ENCODE measurements around the gene SLFN12. TPM values are rescaled to one million over a fixed set of nuclear protein-coding genes. Genes with fewer than 3 reads are reported as not detected.

Gene SLFN12
- total RNA-seq, 1 experiment from 2014 or later = not detected

DNA sequence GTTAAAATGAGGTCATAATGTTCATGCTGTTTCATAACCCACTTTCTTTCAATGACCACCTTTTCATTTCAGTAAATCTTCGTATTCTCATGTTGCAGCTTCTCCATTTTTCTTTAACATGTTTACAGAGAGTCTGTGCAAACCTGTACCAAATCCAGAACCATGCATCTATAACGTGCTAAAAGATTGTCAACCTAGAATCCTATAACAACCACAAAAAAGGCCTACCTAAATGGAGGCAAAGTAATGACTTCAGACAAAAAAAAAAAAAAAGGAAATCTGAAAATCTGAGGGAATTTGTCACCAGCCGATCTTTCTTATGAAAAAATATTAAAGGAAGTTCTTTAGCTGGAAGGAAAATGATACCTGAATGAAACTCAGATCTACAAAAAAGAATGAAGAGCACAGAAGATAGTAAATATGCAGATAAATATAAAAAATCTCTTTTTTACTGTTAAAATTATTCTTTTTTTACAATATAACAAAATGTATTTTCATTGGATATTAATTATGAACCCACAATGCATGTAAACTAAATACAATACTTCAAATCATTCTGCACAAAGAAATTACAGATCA, 57.4 kb downstream of the SLFN12 start:
- Histone ChIP-seq H4K20me1 (ENCODE audit: low read length) (no peaks in the 10 kb centered on the region), H3K79me2 (ENCODE audit: low read length) (no peaks in the 10 kb centered on the region), H3K27ac (ENCODE audit: low read length) (no peak overlapping the region), H3K36me3 (ENCODE audit: low read depth, low read length) (no peaks in the 10 kb centered on the region), H3K4me2 (ENCODE audit: low read length) (peak overlapping the region; percentile 91), H3F3A (ENCODE audit: low read length, unreplicated experiment) (no peaks in the 10 kb centered on the region), H3K9me3 (ENCODE audit: low read length) (no peaks in the 10 kb centered on the region), H3K27me3 (ENCODE audit: low read length) (no peaks in the 10 kb centered on the region), H2AFZ (ENCODE audit: low read length) (peak overlapping the region; percentile 87), H3K4me1 (ENCODE audit: insufficient read depth, low read length) (no peaks in the 10 kb centered on the region), H3K9me2 (replicated peaks; ENCODE audit: low read length) (no peaks in the 10 kb centered on the region), H3K4me3 (ENCODE audit: low read length) (peak overlapping the region; percentile 78), H3K9ac (ENCODE audit: low read length) (0 out of 2 replicates have a peak overlapping the region, but pooled peaks have one; percentile 72)
- ChIA-PET POLR2A (ENCODE audit: unreplicated experiment) (no interaction called here), CTCF (no interaction called here)
- intact Hi-C loops (cut with micrococcal nuclease) = loop anchor here (5.0 to 10.0 kb wide), 2 partner anchors 87 to 120 kb away; no protein-coding TSS in a partner anchor
- TF ChIP-seq EZH2phosphoT487 (IDR thresholded peaks at IDR 0.05; ENCODE audit: borderline replicate concordance, low read length) (no peak), EZH2 (IDR thresholded peaks at IDR 0.05; ENCODE audit: low read length, unreplicated experiment) (no peak)
- TF ChIP-seq, protein P1, sequence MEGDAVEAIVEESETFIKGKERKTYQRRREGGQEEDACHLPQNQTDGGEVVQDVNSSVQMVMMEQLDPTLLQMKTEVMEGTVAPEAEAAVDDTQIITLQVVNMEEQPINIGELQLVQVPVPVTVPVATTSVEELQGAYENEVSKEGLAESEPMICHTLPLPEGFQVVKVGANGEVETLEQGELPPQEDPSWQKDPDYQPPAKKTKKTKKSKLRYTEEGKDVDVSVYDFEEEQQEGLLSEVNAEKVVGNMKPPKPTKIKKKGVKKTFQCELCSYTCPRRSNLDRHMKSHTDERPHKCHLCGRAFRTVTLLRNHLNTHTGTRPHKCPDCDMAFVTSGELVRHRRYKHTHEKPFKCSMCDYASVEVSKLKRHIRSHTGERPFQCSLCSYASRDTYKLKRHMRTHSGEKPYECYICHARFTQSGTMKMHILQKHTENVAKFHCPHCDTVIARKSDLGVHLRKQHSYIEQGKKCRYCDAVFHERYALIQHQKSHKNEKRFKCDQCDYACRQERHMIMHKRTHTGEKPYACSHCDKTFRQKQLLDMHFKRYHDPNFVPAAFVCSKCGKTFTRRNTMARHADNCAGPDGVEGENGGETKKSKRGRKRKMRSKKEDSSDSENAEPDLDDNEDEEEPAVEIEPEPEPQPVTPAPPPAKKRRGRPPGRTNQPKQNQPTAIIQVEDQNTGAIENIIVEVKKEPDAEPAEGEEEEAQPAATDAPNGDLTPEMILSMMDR (conservative IDR thresholded peaks at IDR 0.05; ENCODE audit: low read depth, low read length) = no peak
- BruUV-seq (replicated peaks) = no TSS peak
- ATAC-seq = no peak
- DNase-seq = no peak

- H3K27ac ChIP-seq (ENCODE audit: low read length) = peak overlapping the region; percentile 9; the same call in 1 of the 2 replicates
- no peaks in the 10 kb centered on the region for H3K9me3 ChIP-seq (ENCODE audit: low read length)
- no peaks in the 10 kb centered on the region for H3K79me2 ChIP-seq (ENCODE audit: low read length)
- peak overlapping the region; percentile 87 for H2AFZ ChIP-seq (ENCODE audit: low read length)
- peak overlapping the region; percentile 72 for H3K9ac ChIP-seq (ENCODE audit: low read length)
- no peaks in the 10 kb centered on the region for H4K20me1 ChIP-seq (ENCODE audit: low read length)
- DNase-seq (peak; percentile 34), ATAC-seq (peak; percentile 53)
- ChIA-PET POLR2A (ENCODE audit: unreplicated experiment) (no interaction called here), CTCF (interaction anchor here (0.6 kb wide), 1 partner anchor 117 kb away, joined by 3 read pairs; no protein-coding TSS in a partner anchor)
- TSS peak; percentile 96 for BruUV-seq (replicated peaks)
- peak overlapping the region; percentile 91 for H3K4me2 ChIP-seq (ENCODE audit: low read length)
- H3K36me3 ChIP-seq (ENCODE audit: low read depth, low read length) = no peaks in the 10 kb centered on the region
- peak overlapping the region; percentile 78 for H3K4me3 ChIP-seq (ENCODE audit: low read length)
- no peaks in the 10 kb centered on the region for H3K4me1 ChIP-seq (ENCODE audit: insufficient read depth, low read length)
- H3K9me2 ChIP-seq (replicated peaks; ENCODE audit: low read length) = no peaks in the 10 kb centered on the region
- TF ChIP-seq EZH2phosphoT487 (IDR thresholded peaks at IDR 0.05; ENCODE audit: borderline replicate concordance, low read length) (no peak), EZH2 (IDR thresholded peaks at IDR 0.05; ENCODE audit: low read length, unreplicated experiment) (no peak)
- TF ChIP-seq, protein P1 (conservative IDR thresholded peaks at IDR 0.05; ENCODE audit: low read depth, low read length) = no peak
- intact Hi-C loops (cut with micrococcal nuclease) = loop anchor here (5.0 to 10.0 kb wide), 2 partner anchors 88 to 119 kb away; no protein-coding TSS in a partner anchor
- no peaks in the 10 kb centered on the region for H3F3A ChIP-seq (ENCODE audit: low read length, unreplicated experiment)
- no peaks in the 10 kb centered on the region for H3K27me3 ChIP-seq (ENCODE audit: low read length)
Observed at GRCh38 chr17:35373984-35374765, 58.1 kb downstream of the SLFN12 start.
